ENCODE results near the gene ANKRD36. TPM values are rescaled to one million over a fixed set of nuclear protein-coding genes. Genes with fewer than 3 reads are reported as not detected.
"Not testable (repeated sequence)": the region's sequence is repeated elsewhere in the genome, so short reads cannot be mapped to it uniquely, and the experiment has no call there.

ANKRD36 gene
- 20.1 and 22.5 TPM in 2 replicates for total RNA-seq (2012; rRNA removed)
- polyA plus RNA-seq (2012; rRNA removed): 1.9 and 2.6 TPM in 2 replicates
- 0.37 and 0.44 TPM in 2 replicates for polyA plus RNA-seq (2012; cell fraction: cytosol; rRNA removed)
- 3.1 and 11.1 TPM in 2 replicates for polyA plus RNA-seq (2012; cell fraction: nucleus; rRNA removed; ENCODE audit: low replicate concordance)
- Bru-seq, nascent RNA: percentile 71 among the genes with signal in this experiment
- percentile 60 among the genes with signal in this experiment for BruChase-seq, experiment 1, labeled RNA remaining after a 6-hour chase
- percentile 81 among the genes with signal in this experiment for BruChase-seq, experiment 2, labeled RNA remaining after a 2-hour chase
- long read RNA-seq, partial matches to known transcripts: 1 of 14 reads
- long read RNA-seq, other reads (novel, unspliced or antisense): 13 of 14 reads

DNA sequence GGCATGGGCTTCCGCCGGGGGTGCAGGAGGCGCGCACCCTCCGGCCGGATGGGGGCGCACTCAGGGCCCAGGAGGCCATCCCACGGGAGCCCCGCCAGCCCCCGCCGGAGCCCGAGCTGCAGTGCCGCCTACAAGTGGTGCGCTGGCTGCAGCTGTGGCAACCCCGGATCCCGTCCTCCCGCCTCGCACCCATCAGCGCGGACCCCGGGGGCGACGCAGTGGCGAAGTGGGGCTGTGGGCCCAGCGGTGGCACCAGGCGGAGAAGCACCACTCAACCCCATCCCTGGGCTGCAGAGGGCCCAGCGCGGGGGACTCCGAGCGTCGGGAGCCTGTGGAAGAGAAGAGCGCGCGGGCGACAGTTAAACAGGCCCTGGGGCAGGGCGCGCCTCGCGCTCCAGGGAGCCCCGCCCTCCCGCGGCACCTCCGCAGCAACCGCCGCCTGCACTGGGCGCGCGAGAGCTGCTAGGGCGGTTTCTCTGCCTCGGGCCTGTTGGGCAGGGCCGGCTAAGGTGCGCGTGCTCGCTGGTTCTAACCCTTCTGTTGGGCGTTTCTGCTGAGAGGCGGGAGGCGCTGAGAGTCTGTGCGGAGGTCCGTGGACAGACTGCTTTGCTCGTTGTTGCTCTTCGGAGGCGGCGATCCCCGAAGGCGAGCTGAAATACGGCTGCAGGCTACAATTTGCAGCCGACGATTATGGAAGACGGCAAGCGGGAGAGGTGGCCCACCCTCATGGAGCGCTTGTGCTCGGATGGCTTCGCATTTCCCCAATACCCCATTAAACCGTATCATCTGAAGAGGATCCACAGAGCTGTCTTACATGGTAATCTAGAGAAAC, at the start of gene ANKRD36:
Gene ANKRD36, plus strand, starts transcription at position 104 of the 832 bp plus-strand sequence. Its CDS starts 587 bp downstream, at position 691.
- Histone ChIP-seq H4K8ac (ENCODE audit: low read depth in 2 of 2, low read length in 2 of 2) (peak within 1 kb of the TSS; percentile 75 to 99), H2BK120ac (ENCODE audit: low read depth, low read length) (peak within 1 kb of the TSS; percentile 63), H4K91ac (ENCODE audit: insufficient read depth, low read depth, low read length) (peak within 1 kb of the TSS; percentile 86), H3K4me2 (ENCODE audit: low read depth, low read length) (peak within 1 kb of the TSS; percentile 99), H4K5ac (ENCODE audit: low read depth, low read length) (peak within 1 kb of the TSS; percentile 94), H2AFZ (replicated peaks; ENCODE audit: low read length, poor library complexity) (peak within 1 kb of the TSS; percentile 93), H3K27ac (ENCODE audit: insufficient read depth, low read length) (peak within 1 kb of the TSS; percentile 89), H3K56ac (ENCODE audit: extremely low read depth, insufficient read depth, low read length) (peak within 1 kb of the TSS; percentile 74), H3K9ac (ENCODE audit: low read depth, low read length) (peak within 1 kb of the TSS; percentile 92), H2BK5ac (ENCODE audit: low read depth, low read length, poor library complexity, severe bottlenecking) (peak within 1 kb of the TSS; percentile 94), H2AK9ac (replicated peaks; ENCODE audit: low read depth, low read length, poor library complexity) (peak within 1 kb of the TSS; percentile 37), H3K14ac (replicated peaks; ENCODE audit: low read depth, low read length) (peak within 1 kb of the TSS; percentile 97), H3K4me3 (ENCODE audit: insufficient read depth, low read depth, low read length) (peak within 1 kb of the TSS; percentile 87), H3K18ac (ENCODE audit: low read depth, low read length) (peak within 1 kb of the TSS; percentile 93), H3K4ac (ENCODE audit: low read depth, low read length) (peak within 1 kb of the TSS; percentile 87), H3K23ac (ENCODE audit: low read depth, low read length) (peak within 1 kb of the TSS; percentile 93)
- H2BK20ac ChIP-seq (ENCODE audit: low read depth, low read length); H3K9me1 ChIP-seq (ENCODE audit: insufficient read depth, low read length); H2AK5ac ChIP-seq (ENCODE audit: low read depth, low read length); POLR2A ChIA-PET (ENCODE audit: unreplicated experiment); H4K20me1 ChIP-seq (ENCODE audit: insufficient read depth, low read length); H3K36me3 ChIP-seq (ENCODE audit: control insufficient read depth, insufficient read depth, low read length); intact Hi-C loops (cut with micrococcal nuclease); H3K9me3 ChIP-seq (ENCODE audit: control insufficient read depth, insufficient read depth, low read length); H3K27me3 ChIP-seq (ENCODE audit: control insufficient read depth, insufficient read depth, low read length); H2BK15ac ChIP-seq (ENCODE audit: low read depth, low read length); H3K79me1 ChIP-seq (ENCODE audit: low read depth in 1 of 2, low read length in 2 of 2); dilution Hi-C loops (cut with HindIII; ENCODE audit: low sequenced_read_pairs, unreplicated experiment); H3K4me1 ChIP-seq (ENCODE audit: control insufficient read depth, insufficient read depth, low read length): not testable (repeated sequence)
- BruUV-seq (replicated peaks): TSS peak; percentile 66
- CTCF ChIA-PET: interaction anchor here (0.6 to 1.2 kb wide), 3 partner anchors 101 to 256 kb away, joined by 3 to 4 read pairs (median 3); no protein-coding TSS in a partner anchor
- DNase-seq (peak; percentile 71), ATAC-seq (ENCODE audit: low read depth) (peak; percentile 97)
- WGBS, 2 experiments (ENCODE audit: extremely low coverage in 2 of 2, insufficient read length in 1 of 2): 0% methylated on average over 4 of the region's 74 CpGs; no CpG with 5 or more reads in 1 of the 2 experiments
- in situ Hi-C loops (cut with MboI; ENCODE audit: low sequenced_read_pairs): loop anchor here (25.0 kb wide), 2 partner anchors 101 to 251 kb away; partner anchors contain the start of genes ANKRD39 and SEMA4C
- peak; percentile 66; the same call in 1 of the 2 replicates for TF ChIP-seq MAZ (IDR thresholded peaks at IDR 0.05; ENCODE audit: borderline replicate concordance, low read depth, low read length)
- TF ChIP-seq, protein P1, sequence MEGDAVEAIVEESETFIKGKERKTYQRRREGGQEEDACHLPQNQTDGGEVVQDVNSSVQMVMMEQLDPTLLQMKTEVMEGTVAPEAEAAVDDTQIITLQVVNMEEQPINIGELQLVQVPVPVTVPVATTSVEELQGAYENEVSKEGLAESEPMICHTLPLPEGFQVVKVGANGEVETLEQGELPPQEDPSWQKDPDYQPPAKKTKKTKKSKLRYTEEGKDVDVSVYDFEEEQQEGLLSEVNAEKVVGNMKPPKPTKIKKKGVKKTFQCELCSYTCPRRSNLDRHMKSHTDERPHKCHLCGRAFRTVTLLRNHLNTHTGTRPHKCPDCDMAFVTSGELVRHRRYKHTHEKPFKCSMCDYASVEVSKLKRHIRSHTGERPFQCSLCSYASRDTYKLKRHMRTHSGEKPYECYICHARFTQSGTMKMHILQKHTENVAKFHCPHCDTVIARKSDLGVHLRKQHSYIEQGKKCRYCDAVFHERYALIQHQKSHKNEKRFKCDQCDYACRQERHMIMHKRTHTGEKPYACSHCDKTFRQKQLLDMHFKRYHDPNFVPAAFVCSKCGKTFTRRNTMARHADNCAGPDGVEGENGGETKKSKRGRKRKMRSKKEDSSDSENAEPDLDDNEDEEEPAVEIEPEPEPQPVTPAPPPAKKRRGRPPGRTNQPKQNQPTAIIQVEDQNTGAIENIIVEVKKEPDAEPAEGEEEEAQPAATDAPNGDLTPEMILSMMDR (conservative IDR thresholded peaks at IDR 0.05; ENCODE audit: low read depth, low read length): peak; percentile 59

DNA sequence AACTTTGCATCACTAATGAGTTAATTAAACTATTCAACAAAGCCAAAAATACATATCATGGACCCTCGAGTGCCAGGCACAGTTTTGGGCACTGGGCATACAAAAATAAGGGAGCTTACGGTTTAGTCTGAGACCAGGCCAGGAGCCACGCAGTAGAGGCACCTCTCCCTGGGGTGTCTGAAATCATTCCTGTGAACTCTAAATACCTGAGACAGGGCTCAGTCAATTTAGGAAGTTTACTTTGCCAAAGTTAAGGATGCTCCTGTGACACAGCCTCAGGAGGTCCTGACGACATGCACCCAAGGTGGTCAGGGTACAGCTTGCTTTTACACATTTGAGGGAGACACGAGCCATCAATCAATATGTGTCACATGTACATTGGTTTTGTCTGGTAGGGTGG, 46.9 kb upstream of the ANKRD36 start:
- H2AK5ac ChIP-seq (ENCODE audit: low read depth, low read length); H2BK120ac ChIP-seq (ENCODE audit: low read depth, low read length); H3K18ac ChIP-seq (ENCODE audit: low read depth, low read length); H4K8ac ChIP-seq (ENCODE audit: low read depth in 2 of 2, low read length in 2 of 2); H3K4me1 ChIP-seq (ENCODE audit: control insufficient read depth, insufficient read depth, low read length); H3K36me3 ChIP-seq (ENCODE audit: control insufficient read depth, insufficient read depth, low read length); H3K9me3 ChIP-seq (ENCODE audit: control insufficient read depth, insufficient read depth, low read length); H2AFZ ChIP-seq (replicated peaks; ENCODE audit: low read length, poor library complexity); BruUV-seq (replicated peaks); CTCF ChIA-PET; H4K5ac ChIP-seq (ENCODE audit: low read depth, low read length); H3K14ac ChIP-seq (replicated peaks; ENCODE audit: low read depth, low read length); DNase-seq; H4K20me1 ChIP-seq (ENCODE audit: insufficient read depth, low read length); H2BK15ac ChIP-seq (ENCODE audit: low read depth, low read length); H3K4ac ChIP-seq (ENCODE audit: low read depth, low read length); POLR2A ChIA-PET (ENCODE audit: unreplicated experiment); H3K23ac ChIP-seq (ENCODE audit: low read depth, low read length); ATAC-seq (ENCODE audit: low read depth); H3K4me2 ChIP-seq (ENCODE audit: low read depth, low read length); H3K79me1 ChIP-seq (ENCODE audit: low read depth in 1 of 2, low read length in 2 of 2); H3K56ac ChIP-seq (ENCODE audit: extremely low read depth, insufficient read depth, low read length); H2BK20ac ChIP-seq (ENCODE audit: low read depth, low read length); H3K27ac ChIP-seq (ENCODE audit: insufficient read depth, low read length); H3K9ac ChIP-seq (ENCODE audit: low read depth, low read length); in situ Hi-C loops (cut with MboI; ENCODE audit: low sequenced_read_pairs); intact Hi-C loops (cut with micrococcal nuclease); H4K91ac ChIP-seq (ENCODE audit: insufficient read depth, low read depth, low read length); H2BK5ac ChIP-seq (ENCODE audit: low read depth, low read length, poor library complexity, severe bottlenecking); H2AK9ac ChIP-seq (replicated peaks; ENCODE audit: low read depth, low read length, poor library complexity); H3K27me3 ChIP-seq (ENCODE audit: control insufficient read depth, insufficient read depth, low read length); H3K9me1 ChIP-seq (ENCODE audit: insufficient read depth, low read length); dilution Hi-C loops (cut with HindIII; ENCODE audit: low sequenced_read_pairs, unreplicated experiment); H3K4me3 ChIP-seq (ENCODE audit: insufficient read depth, low read depth, low read length): not testable (repeated sequence)
- WGBS, 2 experiments (ENCODE audit: extremely low coverage in 2 of 2, insufficient read length in 1 of 2): 17% methylated on average over 1 of the region's 5 CpGs; no CpG with 5 or more reads in 1 of the 2 experiments

Data from IMR-90 (cell line).